Kidney epithelial cell (primary cell): Measurements from ENCODE around the gene CDH13. TPM values are rescaled to one million over a fixed set of nuclear protein-coding genes. Genes with fewer than 3 reads are reported as not detected.

Experiments
- DNase-seq: peaks from one replicate; pipeline ENCODE4 v3.0.0-alpha.2; 2010; ENCODE audit warnings: low read depth
- H3K27me3 ChIP-seq: 2 replicates; pipeline ENCODE4 v1.6.0; 2011; ENCODE audit warnings: low read length; ENCODE audit not compliant: control insufficient read depth, insufficient read depth
- H3K36me3 ChIP-seq: 2 replicates; pipeline ENCODE4 v1.5.1; 2011; ENCODE audit warnings: low read length; ENCODE audit not compliant: control insufficient read depth, insufficient read depth
- H3K4me3 ChIP-seq: 2 replicates; pipeline ENCODE4 v1.5.1; 2011; ENCODE audit warnings: low read depth, mild to moderate bottlenecking, control low read depth, low read length
- total RNA-seq: library from RNA; depleted of rRNA; stranded (reverse); fragments of >200 nt; gene quantifications from 2 replicates; pipeline ENCODE4 v1.2.3, GENCODE V29; 2015
- TF ChIP-seq, protein P1 (sequence below): IDR thresholded peaks from 2 replicates; pipeline ENCODE4 v1.5.1; 2011; ENCODE audit warnings: mild to moderate bottlenecking, moderate library complexity, low read length, control low read depth, inconsistent platforms; ENCODE audit not compliant: insufficient read depth, poor library complexity, severe bottlenecking

The CDH13 gene
- total RNA-seq, 1 donor from 2014 or later, result 32.8 TPM

DNA sequence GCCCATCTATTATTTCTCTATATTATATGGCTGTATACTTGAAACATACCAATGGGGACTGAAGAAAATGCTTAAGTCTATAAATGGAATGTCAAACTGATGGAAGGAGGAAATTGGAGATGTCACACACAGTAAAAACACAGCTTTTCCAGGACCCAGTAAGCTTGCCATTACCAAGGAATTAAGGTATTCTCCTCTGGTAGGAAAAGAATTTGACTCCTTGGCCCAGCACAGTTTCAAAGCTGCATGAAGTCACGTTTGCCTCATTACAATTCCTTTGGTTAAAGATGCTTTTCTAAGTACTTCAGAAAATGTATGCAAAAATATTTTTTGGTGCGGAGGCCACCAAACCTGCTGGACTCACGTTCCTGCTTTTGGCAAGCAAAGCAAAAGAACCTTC, 48.5 kb downstream of the CDH13 start:
- TF ChIP-seq, protein P1, sequence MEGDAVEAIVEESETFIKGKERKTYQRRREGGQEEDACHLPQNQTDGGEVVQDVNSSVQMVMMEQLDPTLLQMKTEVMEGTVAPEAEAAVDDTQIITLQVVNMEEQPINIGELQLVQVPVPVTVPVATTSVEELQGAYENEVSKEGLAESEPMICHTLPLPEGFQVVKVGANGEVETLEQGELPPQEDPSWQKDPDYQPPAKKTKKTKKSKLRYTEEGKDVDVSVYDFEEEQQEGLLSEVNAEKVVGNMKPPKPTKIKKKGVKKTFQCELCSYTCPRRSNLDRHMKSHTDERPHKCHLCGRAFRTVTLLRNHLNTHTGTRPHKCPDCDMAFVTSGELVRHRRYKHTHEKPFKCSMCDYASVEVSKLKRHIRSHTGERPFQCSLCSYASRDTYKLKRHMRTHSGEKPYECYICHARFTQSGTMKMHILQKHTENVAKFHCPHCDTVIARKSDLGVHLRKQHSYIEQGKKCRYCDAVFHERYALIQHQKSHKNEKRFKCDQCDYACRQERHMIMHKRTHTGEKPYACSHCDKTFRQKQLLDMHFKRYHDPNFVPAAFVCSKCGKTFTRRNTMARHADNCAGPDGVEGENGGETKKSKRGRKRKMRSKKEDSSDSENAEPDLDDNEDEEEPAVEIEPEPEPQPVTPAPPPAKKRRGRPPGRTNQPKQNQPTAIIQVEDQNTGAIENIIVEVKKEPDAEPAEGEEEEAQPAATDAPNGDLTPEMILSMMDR, result no peak
- no peak for DNase-seq
- H3K27me3 ChIP-seq, result no peaks in the 10 kb centered on the region
- H3K4me3 ChIP-seq, result no peak overlapping the region
- no peaks in the 10 kb centered on the region for H3K36me3 ChIP-seq

DNA sequence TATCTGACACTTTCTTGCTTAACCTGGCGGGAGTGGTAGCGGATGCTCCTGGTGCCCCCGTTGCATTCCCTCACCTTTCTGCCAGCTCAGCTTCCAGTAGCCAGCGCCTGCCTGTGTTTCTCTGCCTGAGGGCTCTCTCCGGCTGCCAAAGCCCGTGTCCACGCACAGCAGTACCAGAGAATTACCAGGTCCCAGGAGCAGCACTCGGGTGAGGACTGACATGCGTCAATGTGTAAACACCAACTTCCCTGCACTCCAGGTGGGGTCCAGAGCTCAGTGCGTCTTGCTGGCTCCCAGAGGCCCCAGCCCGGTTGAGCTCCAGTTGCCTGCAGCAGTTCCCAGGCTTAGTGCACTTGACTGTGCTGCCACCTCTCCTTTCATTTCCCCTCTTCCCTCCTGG, 54.8 kb downstream of the CDH13 start:
- Histone ChIP-seq H3K36me3 (no peaks in the 10 kb centered on the region), H3K27me3 (no peaks in the 10 kb centered on the region), H3K4me3 (no peak overlapping the region)
- TF ChIP-seq, protein P1, result no peak
- no peak for DNase-seq

DNA sequence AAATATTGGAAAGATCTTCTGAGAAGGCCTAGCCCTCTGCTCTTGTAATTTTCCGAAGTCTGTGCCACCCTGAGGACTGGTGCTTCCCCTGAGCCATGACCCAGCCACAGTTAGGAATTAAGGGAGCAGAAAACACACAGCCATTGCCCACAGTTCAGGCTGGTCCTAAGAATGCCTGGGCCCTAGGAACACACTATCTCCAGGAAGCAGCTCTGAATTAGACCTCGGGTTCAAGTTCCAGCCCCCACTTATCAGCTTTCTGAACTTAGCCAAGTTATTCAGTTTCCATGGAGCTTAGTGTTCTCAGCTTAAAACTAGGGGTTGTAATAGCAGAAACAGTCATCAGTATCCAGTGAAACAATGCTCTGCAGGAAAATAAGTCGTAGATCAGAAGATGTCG, 56.0 kb downstream of the CDH13 start:
- Histone ChIP-seq H3K36me3 (no peaks in the 10 kb centered on the region), H3K27me3 (no peaks in the 10 kb centered on the region), H3K4me3 (no peak overlapping the region)
- TF ChIP-seq, protein P1, result no peak
- no peak for DNase-seq

DNA sequence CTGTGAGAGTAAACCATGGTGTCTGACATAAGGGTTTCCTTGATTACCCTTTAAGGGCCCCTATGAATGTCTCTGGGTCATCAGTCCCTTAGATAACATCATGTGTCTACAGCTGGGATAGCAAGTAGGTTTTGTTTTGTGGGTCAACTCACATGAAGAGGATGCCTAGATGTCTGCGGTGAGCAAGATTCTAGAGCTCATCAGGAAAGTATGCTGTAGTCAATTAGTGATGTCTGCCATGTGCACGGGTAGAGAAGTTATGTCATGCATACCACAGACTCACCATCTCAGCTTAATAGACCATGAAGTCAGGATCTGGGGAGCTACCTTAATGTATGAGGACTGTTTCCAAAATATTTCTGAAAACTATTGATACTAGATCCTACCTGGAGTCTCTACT, 57.5 kb downstream of the CDH13 start:
- DNase-seq, result peak; percentile 18
- H3K36me3 ChIP-seq, result no peaks in the 10 kb centered on the region
- no peaks in the 10 kb centered on the region for H3K27me3 ChIP-seq
- TF ChIP-seq, protein P1, result no peak
- no peak overlapping the region for H3K4me3 ChIP-seq

DNA sequence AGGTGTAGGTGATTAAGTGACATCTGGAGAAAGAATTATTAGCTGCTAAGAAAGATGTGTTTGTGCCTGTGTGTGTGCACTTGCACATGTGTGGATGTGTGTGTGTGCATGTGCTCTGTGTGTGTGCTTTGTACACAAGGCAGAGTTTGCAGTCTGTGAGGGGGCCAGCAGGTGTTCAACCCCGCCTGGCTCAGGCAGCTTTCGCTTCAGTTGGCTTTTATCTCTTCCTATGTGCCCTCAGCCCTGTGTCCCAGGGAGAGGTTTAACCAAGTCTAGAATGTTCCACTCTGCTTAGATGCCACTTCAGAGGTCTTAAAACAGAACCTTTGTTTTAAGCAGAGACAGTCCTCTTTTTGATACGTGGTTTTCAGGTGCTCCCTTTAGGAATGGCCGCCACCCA, 58.8 kb downstream of the CDH13 start:
- TF ChIP-seq, protein P1, result no peak
- H3K27me3 ChIP-seq, result no peaks in the 10 kb centered on the region
- DNase-seq, result no peak
- H3K4me3 ChIP-seq, result no peak overlapping the region
- H3K36me3 ChIP-seq, result no peaks in the 10 kb centered on the region

DNA sequence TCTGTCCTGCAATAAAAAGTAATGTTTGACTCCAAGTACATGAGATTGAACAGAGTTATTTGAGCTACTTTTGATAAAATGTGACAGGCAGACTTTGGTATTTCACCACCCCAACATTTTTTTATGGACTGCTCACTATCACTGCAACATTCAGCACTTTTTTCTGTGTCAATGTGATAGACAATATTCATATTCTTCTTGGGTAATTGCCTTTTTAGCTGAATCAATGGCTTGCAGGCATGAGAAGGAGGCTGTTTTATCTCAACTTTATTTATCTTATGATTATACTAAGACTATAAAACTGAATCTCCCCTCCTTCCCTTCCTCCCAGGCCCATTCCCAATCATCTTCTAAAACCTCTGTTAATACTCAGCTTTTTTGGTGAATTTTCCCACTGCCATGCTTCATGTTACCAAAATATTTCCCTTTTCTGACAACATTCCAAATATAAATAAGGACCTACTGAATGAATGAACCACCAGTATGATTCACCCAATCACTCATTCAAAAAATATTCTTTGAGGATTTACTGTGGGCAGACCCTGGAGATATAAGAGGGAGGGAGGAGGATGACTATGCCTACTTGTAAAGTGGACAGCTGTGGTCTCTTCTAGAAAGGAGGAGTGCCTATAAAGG, 67.6 kb downstream of the CDH13 start:
- H3K27me3 ChIP-seq, result no peaks in the 10 kb centered on the region
- TF ChIP-seq, protein P1, result no peak
- no peak overlapping the region for H3K4me3 ChIP-seq
- H3K36me3 ChIP-seq, result no peaks in the 10 kb centered on the region
- no peak for DNase-seq
